Liver (tissue), 9 donors: Measurements from ENCODE around the gene CETN1. TPM values are rescaled to one million over a fixed set of nuclear protein-coding genes. Genes with fewer than 3 reads are reported as not detected.

Experiments used
- DNase-seq: peaks from one replicate; pipeline ENCODE4 v3.0.0-alpha.2; 2017; ENCODE audit warnings: low spot score
- H3K27ac ChIP-seq, 2 donors: one replicate each; pipeline ENCODE4 v1.7.0; 2013; ENCODE audit warnings: inconsistent platforms in 2 of 2, low read length in 2 of 2, control low read depth in 1 of 2, low read depth in 1 of 2, mild to moderate bottlenecking in 1 of 2
- H3K27me3 ChIP-seq, 4 donors: one replicate each; pipeline versions ENCODE4 v1.6.1 to v1.7.0; 2013; ENCODE audit warnings: low read length in 3 of 4, inconsistent platforms in 1 of 4, mild to moderate bottlenecking in 1 of 4, moderate library complexity in 1 of 4; ENCODE audit not compliant: control insufficient read depth in 4 of 4, insufficient read depth in 4 of 4
- H3K36me3 ChIP-seq, 4 donors: one replicate each; pipeline versions ENCODE4 v1.6.1 to v1.7.0; 2013; ENCODE audit warnings: low read length in 3 of 4, mild to moderate bottlenecking in 3 of 4, low read depth in 1 of 4, moderate library complexity in 1 of 4; ENCODE audit not compliant: control insufficient read depth in 4 of 4, insufficient read depth in 3 of 4
- H3K4me1 ChIP-seq, 4 donors: one replicate each; pipeline versions ENCODE4 v1.6.1 to v1.7.0; 2013; ENCODE audit warnings: low read length in 3 of 4, mild to moderate bottlenecking in 3 of 4, moderate library complexity in 1 of 4; ENCODE audit not compliant: control insufficient read depth in 4 of 4, insufficient read depth in 4 of 4
- H3K4me3 ChIP-seq, 3 donors: one replicate each; pipeline versions ENCODE4 v1.6.1 to v1.7.0; 2013; ENCODE audit warnings: low read length in 3 of 3, control low read depth in 1 of 3, low read depth in 1 of 3, mild to moderate bottlenecking in 1 of 3
- H3K9ac ChIP-seq, 2 donors: one replicate each; pipeline ENCODE4 v1.7.0; 2013; ENCODE audit warnings: low read length in 2 of 2, mild to moderate bottlenecking in 2 of 2, moderate library complexity in 2 of 2, control low read depth in 1 of 2, low read depth in 1 of 2
- H3K9me3 ChIP-seq, 4 donors: one replicate each; pipeline versions ENCODE4 v1.6.1 to v1.7.0; 2013; ENCODE audit warnings: low read length in 3 of 4; ENCODE audit not compliant: control insufficient read depth in 4 of 4
- ATF3 ChIP-seq: IDR thresholded peaks from 2 replicates; pipeline ENCODE4 v1.6.1; 2016; ENCODE audit warnings: antibody characterized with exemption
- CTCF ChIP-seq: fragments of 150-350 bp; IDR thresholded peaks from 2 replicates; pipeline ENCODE4 v1.5.1; 2017; ENCODE audit warnings: improper control_type of control experiment, low read depth, low read length; ENCODE audit not compliant: missing input control
- EGR1 ChIP-seq, 2 donors: IDR thresholded peaks; 2 replicates each; pipeline ENCODE4 v1.6.1; 2016 to 2018; ENCODE audit warnings: antibody characterized with exemption in 2 of 2, low read depth in 2 of 2
- FOXA1 ChIP-seq: IDR thresholded peaks from 2 replicates; pipeline ENCODE4 v1.6.1; 2016; ENCODE audit warnings: antibody characterized with exemption
- FOXA2 ChIP-seq: IDR thresholded peaks from 2 replicates; pipeline ENCODE4 v1.6.1; 2016; ENCODE audit warnings: antibody characterized with exemption
- HNF4A ChIP-seq, 2 donors: conservative IDR thresholded peaks; 2 replicates each; pipeline ENCODE4 v1.6.1; 2016; ENCODE audit warnings: antibody characterized with exemption in 2 of 2, mild to moderate bottlenecking in 2 of 2
- HNF4G ChIP-seq: IDR thresholded peaks from 2 replicates; pipeline ENCODE4 v1.6.1; 2016; ENCODE audit warnings: antibody characterized with exemption
- JUND ChIP-seq, 2 donors: IDR thresholded peaks; 2 replicates each; pipeline ENCODE4 v1.6.1; 2016; ENCODE audit warnings: antibody characterized with exemption in 2 of 2
- NR2F2 ChIP-seq: IDR thresholded peaks from 2 replicates; pipeline ENCODE4 v1.6.1; 2016; ENCODE audit warnings: antibody characterized with exemption
- RAD21 ChIP-seq, 2 donors: IDR thresholded peaks; 2 replicates each; pipeline ENCODE4 v1.6.1; 2016; ENCODE audit warnings: antibody characterized with exemption in 2 of 2, mild to moderate bottlenecking in 2 of 2
- REST ChIP-seq: IDR thresholded peaks from 2 replicates; pipeline ENCODE4 v1.6.1; 2016; ENCODE audit warnings: antibody characterized with exemption, mild to moderate bottlenecking
- SP1 ChIP-seq: IDR thresholded peaks from 2 replicates; pipeline ENCODE4 v1.6.1; 2018; ENCODE audit warnings: antibody characterized with exemption, mild to moderate bottlenecking
- TAF1 ChIP-seq: conservative IDR thresholded peaks from 2 replicates; pipeline ENCODE4 v1.6.1; 2016; ENCODE audit warnings: antibody characterized with exemption, mild to moderate bottlenecking
- YY1 ChIP-seq: IDR thresholded peaks from 2 replicates; pipeline ENCODE4 v1.6.1; 2016; ENCODE audit warnings: antibody characterized with exemption, mild to moderate bottlenecking
- ZBTB33 ChIP-seq: IDR thresholded peaks from 2 replicates; pipeline ENCODE4 v1.6.1; 2016; ENCODE audit warnings: antibody characterized with exemption
- WGBS: extraction: QIAGEN DNeasy Blood & Tissue Kit; methylation state at CpG from one replicate; pipeline ENCODE4 v1.1.7; 2013; 5-methylcytosine and 5-hydroxymethylcytosine counted together
- polyA plus RNA-seq, 2 donors: library from polyadenylated mRNA; stranded (reverse) in 1 of 2; unstranded in 1 of 2; fragments of 200-250 nt in 1 of 2; fragments of >200 nt in 1 of 2; fragmentation: Nextera tagmentation in 1 of 2; extraction: Ambion mirVana in 1 of 2; gene quantifications; one replicate each; pipeline versions ENCODE4 v1.2.1 to v1.2.3, GENCODE V29; 2013 to 2015
- total RNA-seq, 2 donors: library from RNA; depleted of rRNA; stranded (reverse); fragments of >200 nt; gene quantifications; one replicate each; pipeline ENCODE4 v1.2.3, GENCODE V29; 2014
- donor health status: healthy.
- donor health status: healthy.
- donor health status: healthy.
- donor health status: healthy.
- donor health status: healthy.

The CETN1 gene
- total and polyA plus RNA-seq, 4 donors, result not detected

GRCh38 chr18:582465-582864 lies 2.3 kb downstream of the CETN1 start:
- H3K36me3 ChIP-seq, result no peaks in the 10 kb centered on the region
- no peak for DNase-seq
- no peak overlapping the region for H3K27ac ChIP-seq
- 87% methylated on average over 3 of the region's 3 CpGs for WGBS
- peaks cover 2 to 19% (median 8%) of the 10 kb centered on the region in 4 donors for H3K9me3 ChIP-seq
- H3K9ac ChIP-seq, result no peak overlapping the region
- no peak overlapping the region for H3K4me3 ChIP-seq
- no peaks in the 10 kb centered on the region for H3K27me3 ChIP-seq
- no peak for TF ChIP-seq CTCF
- no peak for TF ChIP-seq REST
- TF ChIP-seq FOXA2, result no peak
- no peak for TF ChIP-seq FOXA1
- no peak for TF ChIP-seq RAD21 (IDR thresholded peaks at IDR 0.05)
- TF ChIP-seq NR2F2, result no peak
- no peak for TF ChIP-seq YY1
- no peak for TF ChIP-seq ATF3
- no peak for TF ChIP-seq EGR1 (IDR thresholded peaks at IDR 0.05; ENCODE audit: low read depth in 2 of 2)
- TF ChIP-seq ZBTB33, result no peak
- no peak for TF ChIP-seq SP1
- no peak for TF ChIP-seq TAF1
- no peak for TF ChIP-seq HNF4A (conservative IDR thresholded peaks at IDR 0.05)
- no peaks in the 10 kb centered on the region for H3K4me1 ChIP-seq

GRCh38 chr18:595068-595467 lies 14.9 kb downstream of the CETN1 start:
- no peak overlapping the region for H3K9ac ChIP-seq
- H3K27me3 ChIP-seq, result peaks cover 0 to 7% (median under 1%) of the 10 kb centered on the region in 4 donors
- H3K9me3 ChIP-seq, result peaks cover 0 to 6% (median under 1%) of the 10 kb centered on the region in 4 donors
- H3K4me1 ChIP-seq, result peaks cover 3 to 5% (median 4%) of the 10 kb centered on the region in 4 donors
- 83% methylated on average over 4 of the region's 4 CpGs for WGBS
- no peaks in the 10 kb centered on the region for H3K36me3 ChIP-seq
- H3K27ac ChIP-seq, result no peak overlapping the region
- no peak overlapping the region for H3K4me3 ChIP-seq
- no peak for DNase-seq
- TF ChIP-seq CTCF (no peak), FOXA2 (no peak), ATF3 (no peak), FOXA1 (no peak), RAD21 (IDR thresholded peaks at IDR 0.05) (no peak), HNF4G (no peak), YY1 (no peak), JUND (IDR thresholded peaks at IDR 0.05) (no peak), NR2F2 (no peak)
